SIG-M5 treated with dmso at 0.1 percent for 504 hours (cell line): ENCODE results near the gene EFCC1.
"Not testable (repeated sequence)": the region's sequence is repeated elsewhere in the genome, so short reads cannot be mapped to it uniquely, and the experiment has no call there.

Experiments used
- DNase-seq: peaks from one replicate; lab custom pipeline; 2025; ENCODE audit not compliant: unreplicated experiment; lab: John Stamatoyannopoulos, UW

EFCC1 gene

DNA sequence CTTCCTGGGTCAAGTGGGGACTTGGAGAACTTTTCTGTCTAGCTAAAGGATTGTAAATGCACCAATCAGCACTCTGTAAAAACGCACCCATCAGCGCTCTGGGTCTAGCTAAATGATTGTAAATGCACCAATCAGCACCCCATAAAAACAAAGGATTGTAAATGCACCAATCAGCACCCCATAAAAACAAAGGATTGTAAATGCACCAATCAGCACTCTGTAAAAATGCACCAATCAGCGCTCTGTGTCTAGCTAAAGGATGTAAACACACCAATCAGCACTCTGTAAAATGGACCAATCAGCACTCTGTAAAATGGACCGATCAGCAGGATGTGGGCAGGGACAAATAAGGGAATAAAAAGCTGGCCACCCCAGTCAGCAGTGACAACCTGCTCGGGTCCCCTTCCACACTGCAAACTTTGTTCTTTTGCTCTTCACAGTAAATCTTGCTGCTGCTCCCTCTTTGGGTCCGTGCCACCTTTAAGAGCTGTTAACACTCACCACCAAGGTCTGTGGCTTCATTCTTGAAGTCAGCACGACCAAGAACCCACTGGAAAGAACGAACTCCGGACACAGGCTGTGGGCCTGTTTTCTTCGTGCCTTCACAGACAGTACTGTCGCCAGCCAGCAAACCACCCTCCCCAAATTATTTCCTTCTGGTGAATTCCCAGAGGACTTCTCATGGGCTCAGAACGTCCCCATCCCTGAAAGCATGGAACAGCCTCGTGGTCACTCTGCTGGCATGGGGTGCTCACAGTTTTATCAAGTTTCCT lies 68.4 kb downstream of the EFCC1 start:
- DNase-seq = not testable (repeated sequence)

DNA sequence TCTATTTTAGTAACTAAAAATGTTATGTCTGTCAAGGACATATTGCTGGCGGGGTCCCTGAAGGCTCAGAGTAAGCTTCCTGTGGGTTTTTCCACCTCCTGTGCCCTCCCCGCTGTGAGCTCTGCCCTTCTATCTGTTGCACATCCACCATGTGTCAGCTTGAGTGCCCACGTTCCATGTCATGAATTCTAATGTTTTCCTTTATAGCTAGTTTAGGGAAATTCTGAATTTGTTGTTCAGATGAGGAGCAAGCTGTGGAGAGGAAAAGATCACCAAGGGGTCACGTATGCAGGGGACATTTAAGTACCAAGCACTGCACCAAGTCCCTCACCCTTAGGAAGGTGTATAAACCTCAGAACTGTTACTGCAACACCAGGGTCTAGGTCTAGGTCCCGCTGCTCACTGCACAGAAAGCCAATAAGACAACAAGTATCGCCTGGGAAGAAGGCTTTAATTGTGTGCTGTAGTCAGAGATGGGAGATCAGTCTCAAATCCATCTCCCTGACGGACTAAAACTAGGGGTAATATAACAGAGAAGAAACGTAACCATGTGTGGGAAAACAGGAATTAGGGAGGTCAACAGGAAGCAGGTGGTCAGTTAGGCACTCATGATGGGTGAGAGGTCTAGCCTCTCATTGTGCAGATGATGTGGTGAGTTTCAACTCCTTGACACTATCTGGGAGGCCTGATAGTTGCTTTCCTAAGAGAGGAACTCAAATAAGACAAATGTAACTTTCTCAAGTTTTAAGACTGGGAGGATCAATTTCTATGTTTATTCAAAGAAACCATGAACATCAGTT lies 69.2 kb downstream of the EFCC1 start:
- no peak for DNase-seq

DNA sequence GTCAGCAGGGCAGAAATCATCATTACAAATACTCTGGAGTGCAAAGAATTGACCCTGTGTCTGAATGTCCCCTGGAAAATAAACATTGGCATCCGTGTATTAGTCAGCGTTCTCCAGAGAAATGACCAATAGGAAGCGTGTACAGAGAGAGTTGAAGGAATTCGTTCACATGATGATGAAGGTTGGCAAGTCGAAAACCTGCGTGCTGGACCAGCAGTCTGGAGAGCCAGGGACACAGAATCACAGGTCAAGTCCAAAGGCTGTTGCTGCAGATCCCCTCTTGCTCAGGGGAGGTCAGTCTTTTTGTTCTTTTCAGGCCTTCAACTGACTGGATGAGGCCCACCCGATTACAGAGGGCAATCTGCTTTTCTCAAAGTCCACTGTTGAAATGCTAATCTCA lies 76.1 kb downstream of the EFCC1 start:
- no peak for DNase-seq

DNA sequence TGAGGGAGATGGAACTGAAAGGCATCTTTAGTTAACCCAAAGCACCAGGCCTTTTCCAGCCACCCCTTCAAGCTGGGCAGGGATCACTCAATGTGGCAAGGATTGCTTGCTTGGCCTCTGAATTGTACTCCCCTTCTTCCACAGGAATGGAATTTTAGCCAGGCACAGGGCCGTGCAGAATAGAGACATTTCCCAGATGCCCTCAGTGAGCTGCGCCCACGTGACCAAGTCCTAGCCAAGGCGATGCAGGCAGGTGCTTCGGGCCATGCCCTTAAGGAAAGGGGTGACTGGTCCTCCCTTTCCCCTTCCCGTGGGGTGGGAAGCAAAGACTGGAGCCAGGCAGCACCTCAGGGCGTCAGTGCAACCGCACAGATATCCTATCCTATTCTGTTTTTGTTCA lies 77.4 kb downstream of the EFCC1 start:
- DNase-seq = no peak

GRCh38 chr3:129081503-129081902 lies 80.4 kb downstream of the EFCC1 start:
- DNase-seq = no peak

DNA sequence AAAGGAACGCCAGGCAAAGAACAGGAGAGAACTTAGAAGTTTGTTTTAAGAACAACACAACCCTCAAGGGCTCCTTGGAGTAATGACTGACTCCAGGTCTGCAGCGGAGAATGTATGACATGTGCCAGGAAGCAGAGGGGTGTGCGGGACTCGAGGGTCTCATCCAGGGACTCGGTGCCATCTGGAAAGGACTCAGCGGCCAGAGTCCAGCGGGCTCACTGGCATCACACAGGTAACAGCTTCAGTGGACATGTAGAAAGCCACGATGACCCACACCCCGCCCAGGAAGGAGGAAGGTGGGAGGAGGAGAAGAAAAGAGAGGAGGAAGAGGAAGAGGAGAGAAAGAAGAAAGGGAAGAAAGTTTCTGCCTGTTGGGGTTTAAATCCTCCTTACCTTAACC lies 80.9 kb downstream of the EFCC1 start:
- no peak for DNase-seq

GRCh38 chr3:129084501-129084900 lies 83.4 kb downstream of the EFCC1 start:
- DNase-seq = no peak

DNA sequence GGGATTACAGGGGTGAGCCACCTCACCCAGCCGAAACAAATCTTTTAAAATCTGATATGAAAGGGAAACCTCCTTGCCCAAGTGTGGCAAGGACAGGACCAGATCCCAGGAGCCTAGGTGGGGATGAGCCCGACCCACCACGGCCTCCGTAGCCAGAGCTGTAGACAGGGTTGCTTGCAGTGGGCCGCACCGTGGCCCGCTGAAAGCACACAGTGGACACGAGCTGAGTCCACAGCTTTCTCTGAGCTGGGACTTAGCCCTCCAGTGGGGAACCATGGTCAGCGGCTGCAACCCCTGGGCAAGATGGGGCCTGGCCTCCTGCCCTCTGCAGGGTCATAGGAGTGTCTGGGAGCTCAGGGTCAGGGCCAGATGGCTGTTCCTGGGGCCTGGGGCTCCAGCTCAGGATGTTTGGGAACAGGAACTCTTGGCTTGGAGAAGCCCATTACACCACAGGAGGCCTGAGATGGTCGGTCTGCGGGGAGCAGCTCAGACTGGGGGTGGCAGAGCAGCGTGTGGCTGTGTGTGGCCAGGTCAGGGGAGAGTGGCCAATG lies 84.1 kb downstream of the EFCC1 start:
- DNase-seq = no peak

GRCh38 chr3:129085818-129086217 lies 84.7 kb downstream of the EFCC1 start:
- no peak for DNase-seq

- no peak for DNase-seq
Measured at GRCh38 chr3:129087138-129087702, 86.1 kb downstream of the EFCC1 start.

DNA sequence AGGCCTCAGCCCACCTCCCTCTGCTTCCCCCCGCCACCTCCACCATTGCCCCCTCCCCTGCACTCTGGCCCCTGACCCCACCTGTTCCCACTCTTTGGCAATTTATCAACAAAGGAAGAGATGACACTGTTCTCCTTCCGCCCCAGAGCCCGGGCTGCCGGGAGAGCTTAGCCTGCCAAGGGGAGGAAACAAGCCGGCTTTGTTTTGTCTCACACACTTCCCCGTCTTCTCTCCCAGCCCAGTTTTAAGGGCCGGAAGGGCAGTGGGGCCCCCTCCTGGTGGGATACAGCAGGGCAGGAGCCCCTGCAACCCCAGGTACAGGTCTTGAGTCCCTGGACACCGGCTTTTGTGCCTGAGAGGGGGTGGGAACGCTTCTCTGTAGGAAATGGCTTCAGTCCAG lies 86.8 kb downstream of the EFCC1 start:
- DNase-seq = peak; percentile 15

DNA sequence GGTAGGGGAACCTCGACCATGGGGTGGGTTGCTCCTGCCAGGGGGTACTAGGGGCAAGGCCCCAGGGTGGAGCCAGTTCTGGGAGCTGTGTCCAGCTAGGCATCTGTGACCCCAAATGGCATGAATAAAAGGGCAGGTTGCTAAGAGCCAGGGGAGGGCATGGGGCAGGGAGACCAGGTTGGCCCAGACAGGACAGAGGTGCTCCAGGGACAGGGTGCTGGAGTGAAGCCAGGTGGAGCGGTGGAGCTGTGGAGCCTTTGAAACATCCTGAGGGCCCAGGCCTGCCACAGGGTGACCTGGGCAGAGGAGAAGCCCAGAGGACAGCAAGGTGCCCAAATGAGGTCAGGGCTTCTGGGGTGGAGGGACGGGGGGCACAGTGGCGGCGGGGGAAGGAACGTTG lies 87.2 kb downstream of the EFCC1 start:
- not testable (repeated sequence) for DNase-seq
